Mesothelial cell of epicardium (in vitro differentiated cells): ENCODE results near the gene HUS1. TPM values are rescaled to one million over a fixed set of nuclear protein-coding genes. Genes with fewer than 3 reads are reported as not detected.

Experiments used
- DNase-seq, 2 experiments: peaks; one replicate each; pipeline ENCODE4 v3.0.0; 2021; ENCODE audit warnings: low spot score in 2 of 2; ENCODE audit not compliant: unreplicated experiment in 2 of 2
- H3K27ac Mint-ChIP-seq: 2 replicates; pipeline ENCODE4 v1.8.0; 2021; ENCODE audit warnings: mixed read lengths
- H3K27me3 Mint-ChIP-seq: 2 replicates; pipeline ENCODE4 v1.8.0; 2021; ENCODE audit warnings: low read depth, mixed read lengths
- H3K36me3 Mint-ChIP-seq: 2 replicates; pipeline ENCODE4 v1.8.0; 2021; ENCODE audit warnings: mixed read lengths
- H3K4me1 Mint-ChIP-seq: 2 replicates; pipeline ENCODE4 v1.8.0; 2021; ENCODE audit warnings: mixed read lengths
- H3K4me3 Mint-ChIP-seq: 2 replicates; pipeline ENCODE4 v1.8.0; 2021; ENCODE audit warnings: mild to moderate bottlenecking, moderate library complexity, mixed read lengths
- H3K9me3 Mint-ChIP-seq: 2 replicates; pipeline ENCODE4 v1.8.0; 2021; ENCODE audit warnings: mixed read lengths
- total RNA-seq: library from RNA; stranded (reverse); gene quantifications from 3 replicates; pipeline ENCODE4 v1.2.1, GENCODE V29; 2021
- TF ChIP-seq, protein P1 (sequence below): fragments of 200-600 bp; sonication (generic); IDR thresholded peaks from one replicate; pipeline ENCODE4 v1.5.0; 2021; ENCODE audit warnings: antibody characterized with exemption; ENCODE audit not compliant: unreplicated experiment

The HUS1 gene
- 36.0 to 39.7 TPM (median 37.1 TPM) in 3 replicates for total RNA-seq

DNA sequence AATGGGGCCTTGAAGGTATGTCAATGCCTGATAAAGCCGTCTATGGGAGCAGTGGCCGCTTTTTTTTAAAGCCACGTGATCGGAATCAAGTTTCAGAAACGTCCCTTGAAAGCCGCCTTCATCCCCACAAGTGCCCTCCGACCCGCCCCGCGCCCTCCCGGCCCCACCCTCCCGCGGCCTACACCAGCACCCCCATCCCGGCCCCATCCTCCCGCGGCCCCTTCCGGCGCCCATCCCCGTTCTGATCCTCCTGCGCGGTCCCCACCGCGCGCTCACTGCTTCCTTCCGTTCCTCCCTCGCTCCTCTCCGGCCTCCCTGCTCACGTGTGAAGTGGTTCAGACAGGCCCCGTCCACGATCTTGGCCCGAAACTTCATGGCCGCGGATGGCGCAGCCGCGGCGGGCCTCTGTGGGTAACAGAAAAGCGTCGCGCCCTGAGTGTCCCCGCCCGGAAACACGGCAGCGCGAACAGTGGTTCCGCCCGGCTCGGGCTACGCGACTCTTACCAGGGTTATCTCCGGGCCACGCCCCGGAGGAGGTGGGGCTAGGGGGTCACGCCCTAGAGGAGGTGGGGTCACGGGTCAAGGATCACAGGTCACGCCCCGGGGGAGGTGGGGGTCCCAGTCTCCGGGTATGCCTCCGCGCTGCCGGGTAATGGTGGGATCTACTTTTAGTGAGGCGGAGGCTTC lies at the start of gene HUS1:
HUS1 (minus strand) TSS at position 471 of the 687 bp plus-strand sequence; CDS start at position 375, 96 bp downstream.
- TF ChIP-seq, protein P1, sequence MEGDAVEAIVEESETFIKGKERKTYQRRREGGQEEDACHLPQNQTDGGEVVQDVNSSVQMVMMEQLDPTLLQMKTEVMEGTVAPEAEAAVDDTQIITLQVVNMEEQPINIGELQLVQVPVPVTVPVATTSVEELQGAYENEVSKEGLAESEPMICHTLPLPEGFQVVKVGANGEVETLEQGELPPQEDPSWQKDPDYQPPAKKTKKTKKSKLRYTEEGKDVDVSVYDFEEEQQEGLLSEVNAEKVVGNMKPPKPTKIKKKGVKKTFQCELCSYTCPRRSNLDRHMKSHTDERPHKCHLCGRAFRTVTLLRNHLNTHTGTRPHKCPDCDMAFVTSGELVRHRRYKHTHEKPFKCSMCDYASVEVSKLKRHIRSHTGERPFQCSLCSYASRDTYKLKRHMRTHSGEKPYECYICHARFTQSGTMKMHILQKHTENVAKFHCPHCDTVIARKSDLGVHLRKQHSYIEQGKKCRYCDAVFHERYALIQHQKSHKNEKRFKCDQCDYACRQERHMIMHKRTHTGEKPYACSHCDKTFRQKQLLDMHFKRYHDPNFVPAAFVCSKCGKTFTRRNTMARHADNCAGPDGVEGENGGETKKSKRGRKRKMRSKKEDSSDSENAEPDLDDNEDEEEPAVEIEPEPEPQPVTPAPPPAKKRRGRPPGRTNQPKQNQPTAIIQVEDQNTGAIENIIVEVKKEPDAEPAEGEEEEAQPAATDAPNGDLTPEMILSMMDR: no peak
- Mint-ChIP-seq H3K27me3 (no peaks in the 10 kb centered on the region), H3K27ac (peak within 1 kb of the TSS; percentile 96), H3K4me1 (peaks cover 23% of the 10 kb centered on the region), H3K4me3 (peak within 1 kb of the TSS; percentile 91), H3K9me3 (no peaks in the 10 kb centered on the region), H3K36me3 (peaks cover 12% of the 10 kb centered on the region)
- DNase-seq: peak; percentile 48 to 72

- no peak within 1 kb of the TSS for H3K27ac Mint-ChIP-seq
- peaks cover 39% of the 10 kb centered on the region for H3K27me3 Mint-ChIP-seq
- H3K9me3 Mint-ChIP-seq: peaks cover 7% of the 10 kb centered on the region
- no peaks in the 10 kb centered on the region for H3K36me3 Mint-ChIP-seq
- TF ChIP-seq, protein P1: no peak
- DNase-seq: no peak
- H3K4me1 Mint-ChIP-seq: no peaks in the 10 kb centered on the region
- no peak within 1 kb of the TSS for H3K4me3 Mint-ChIP-seq
Observed at GRCh38 chr7:48028938-48029337, 49.5 kb upstream of the HUS1 start, which contains the start of gene SUN3. Gene SUN3, minus strand, starts transcription at chr7:48029107. Its CDS starts 169 bp downstream, at chr7:48028938.

GRCh38 chr7:48025624-48026023 lies 46.2 kb upstream of the HUS1 start:
- Mint-ChIP-seq H3K27me3 (peaks cover 16% of the 10 kb centered on the region), H3K9me3 (peaks cover 34% of the 10 kb centered on the region), H3K4me3 (no peak overlapping the region), H3K27ac (no peak overlapping the region), H3K4me1 (no peaks in the 10 kb centered on the region), H3K36me3 (no peaks in the 10 kb centered on the region)
- DNase-seq: no peak
- TF ChIP-seq, protein P1: no peak

DNA sequence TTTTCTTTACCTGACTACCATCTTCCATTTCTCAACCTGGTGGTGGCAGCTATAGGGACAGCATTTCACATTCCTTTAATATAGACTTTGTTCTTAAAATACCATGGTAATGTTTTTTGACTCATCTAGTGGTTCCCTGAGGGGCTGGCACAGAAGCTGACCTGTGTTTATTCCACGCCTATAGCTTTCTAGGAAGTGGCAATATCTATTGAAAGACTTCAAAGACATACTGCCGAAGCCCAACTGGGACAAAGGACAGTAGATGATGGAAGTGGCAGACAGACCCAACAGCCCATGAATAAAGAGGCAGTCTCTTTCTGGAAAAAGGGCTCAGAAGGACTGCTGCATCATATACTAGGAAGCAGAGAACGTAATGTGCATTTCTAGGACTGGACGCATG lies 38.3 kb upstream of the HUS1 start:
- Mint-ChIP-seq H3K36me3 (no peaks in the 10 kb centered on the region), H3K4me1 (peaks cover 9% of the 10 kb centered on the region), H3K4me3 (no peak overlapping the region), H3K27ac (no peak overlapping the region), H3K27me3 (no peaks in the 10 kb centered on the region), H3K9me3 (peaks cover 38% of the 10 kb centered on the region)
- DNase-seq: no peak
- TF ChIP-seq, protein P1: no peak

DNA sequence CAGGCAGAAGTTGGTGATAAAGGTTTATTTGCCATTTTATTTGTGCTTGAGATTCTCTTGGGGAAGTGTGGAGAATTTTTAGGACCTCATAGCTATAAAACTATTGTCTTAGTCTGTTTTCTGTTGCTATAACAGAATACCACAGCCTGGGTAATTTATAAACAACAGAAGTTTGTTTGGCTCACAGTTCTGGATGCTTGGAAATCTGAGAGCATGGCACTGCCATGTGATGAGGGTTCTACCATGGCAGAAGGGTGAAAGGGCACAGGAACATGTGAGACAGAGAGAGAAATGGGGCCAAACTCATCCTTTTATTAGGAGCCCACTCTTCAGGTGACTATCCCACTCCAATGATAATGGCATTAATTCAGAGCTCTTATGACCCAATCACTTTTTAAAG lies 37.2 kb upstream of the HUS1 start:
- Mint-ChIP-seq H3K9me3 (peaks cover 30% of the 10 kb centered on the region), H3K36me3 (no peaks in the 10 kb centered on the region), H3K4me3 (no peak overlapping the region), H3K27ac (no peak overlapping the region), H3K4me1 (peaks cover 12% of the 10 kb centered on the region), H3K27me3 (no peaks in the 10 kb centered on the region)
- TF ChIP-seq, protein P1: no peak
- DNase-seq: no peak

DNA sequence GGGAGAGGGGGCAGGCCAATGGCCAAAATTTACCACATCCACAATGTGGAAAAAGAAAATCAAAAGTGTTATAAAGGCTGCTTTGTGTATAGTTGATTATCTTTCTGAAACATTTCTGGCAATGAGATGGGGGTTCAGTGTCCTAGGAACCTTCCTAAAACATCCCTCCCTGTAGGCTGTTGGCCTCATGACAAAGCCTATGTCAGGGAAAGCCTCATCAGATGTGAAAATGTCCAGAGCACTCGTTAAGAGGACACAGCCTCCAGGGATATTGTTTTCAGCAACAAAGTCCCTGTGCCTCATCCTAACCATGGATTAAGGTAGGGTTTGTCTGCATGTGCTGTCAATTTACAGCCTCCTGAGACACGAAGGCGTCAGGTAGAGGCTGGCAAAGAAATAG lies 32.5 kb upstream of the HUS1 start:
- TF ChIP-seq, protein P1: no peak
- DNase-seq: no peak
- no peaks in the 10 kb centered on the region for H3K9me3 Mint-ChIP-seq
- no peaks in the 10 kb centered on the region for H3K36me3 Mint-ChIP-seq
- H3K27me3 Mint-ChIP-seq: no peaks in the 10 kb centered on the region
- peaks cover 17% of the 10 kb centered on the region for H3K4me1 Mint-ChIP-seq
- H3K4me3 Mint-ChIP-seq: no peak overlapping the region
- no peak overlapping the region for H3K27ac Mint-ChIP-seq
